Myocyte (in vitro differentiated cells): ENCODE measurements around the gene PIEZO2. TPM values are rescaled to one million over a fixed set of nuclear protein-coding genes. Genes with fewer than 3 reads are reported as not detected.
"Not testable (repeated sequence)": the region's sequence is repeated elsewhere in the genome, so short reads cannot be mapped to it uniquely, and the experiment has no call there.

ENCODE experiments used
- DNase-seq: peaks from one replicate; pipeline ENCODE4 v3.0.0-alpha.2; 2012; ENCODE audit warnings: low read depth
- total RNA-seq: library from RNA; depleted of rRNA; stranded (reverse); fragments of >200 nt; gene quantifications from 2 replicates; pipeline ENCODE4 v1.2.3, GENCODE V29; 2014

Gene PIEZO2
- total RNA-seq, 1 donor from 2014 or later, result 7.5 TPM

DNA sequence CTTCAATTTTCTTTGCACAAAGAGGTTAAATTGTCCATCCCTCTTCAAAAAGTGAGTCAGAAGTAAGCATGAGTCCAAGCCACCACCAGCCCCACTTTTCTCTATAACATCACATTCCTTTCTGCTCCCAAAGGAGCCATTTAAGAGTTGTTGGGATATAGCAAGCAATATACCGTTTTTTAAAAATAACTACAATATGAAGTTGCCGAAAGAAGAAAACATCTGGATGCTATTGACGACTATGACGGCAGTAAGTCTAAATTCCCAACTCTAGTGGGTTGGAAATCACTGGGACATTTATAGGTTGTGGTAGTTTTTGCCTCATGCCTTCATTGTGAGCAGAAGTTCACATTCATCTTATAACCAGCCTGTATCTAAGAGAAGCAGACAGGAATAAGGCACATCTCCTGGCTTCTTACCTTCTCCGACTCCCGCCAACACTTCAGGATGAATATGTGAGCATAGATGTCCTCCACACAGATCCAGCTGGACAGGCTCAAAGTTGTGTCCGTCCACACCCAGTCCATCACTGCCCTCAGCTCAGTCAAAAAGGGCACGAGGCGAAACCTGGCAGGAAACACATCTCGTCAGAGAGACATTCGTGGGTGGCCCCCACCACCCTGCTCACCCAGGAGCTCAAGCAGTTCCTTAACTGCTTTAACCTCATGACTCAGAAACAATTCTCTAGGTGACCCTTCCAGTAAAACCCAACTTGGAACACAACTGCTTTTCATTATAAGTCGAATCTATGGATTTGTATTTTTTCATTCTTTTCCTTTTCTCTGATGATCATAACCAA is 459.9 kb downstream of the PIEZO2 start:
- DNase-seq, result no peak

DNA sequence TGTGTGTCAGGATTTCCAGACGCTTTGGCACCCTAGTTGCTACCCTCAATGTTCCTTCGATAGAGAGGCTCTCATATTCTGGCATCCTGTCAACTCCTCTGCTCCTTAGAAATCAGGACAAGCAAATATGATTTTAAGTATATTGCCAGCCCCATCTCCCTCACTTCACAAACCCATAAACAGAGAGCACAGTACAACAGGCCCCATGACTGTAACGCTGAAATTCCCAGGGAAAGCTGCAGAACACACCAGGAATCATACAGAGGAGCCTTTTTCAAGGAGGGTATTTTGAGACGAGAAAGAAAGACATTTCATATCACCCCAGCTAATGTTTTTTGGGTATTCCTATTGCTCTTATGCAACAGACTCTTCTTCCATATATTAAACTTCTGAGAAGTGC is 460.6 kb downstream of the PIEZO2 start:
- no peak for DNase-seq

DNA sequence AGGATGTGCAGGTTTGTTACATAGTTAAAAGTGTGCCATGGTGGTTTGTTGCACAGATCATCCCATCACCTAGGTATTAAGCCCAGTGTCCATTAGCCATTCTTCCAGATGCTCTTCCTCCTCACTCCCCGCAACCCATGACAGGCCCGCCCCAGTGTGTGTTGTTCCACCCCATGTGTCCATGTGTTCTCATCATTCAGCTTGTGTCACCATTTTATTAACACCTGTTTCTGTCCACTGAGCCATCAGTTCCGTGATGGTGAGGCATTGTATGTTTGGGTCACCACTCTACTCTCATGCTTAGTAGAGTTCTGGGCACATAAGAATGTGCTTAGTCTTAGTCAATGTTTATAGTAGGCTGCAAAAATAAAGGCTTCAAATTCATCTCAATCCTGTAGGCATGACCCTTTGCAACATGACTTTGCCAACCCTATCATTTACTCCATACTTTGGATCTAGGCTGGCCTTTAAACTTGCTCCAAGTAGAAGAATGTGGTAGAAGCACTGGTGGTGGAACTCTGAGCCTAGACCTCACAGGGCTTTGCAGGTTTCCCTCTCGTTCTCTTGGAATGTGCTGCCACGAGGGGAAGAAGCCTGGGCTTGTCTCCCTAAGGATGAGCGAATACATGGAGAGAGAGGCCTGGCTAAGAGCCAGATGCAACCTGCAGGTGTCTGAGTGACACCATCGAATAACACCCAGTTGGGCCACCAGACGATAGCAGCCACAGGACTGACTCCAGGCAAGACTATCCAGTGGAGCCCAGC is 462.0 kb downstream of the PIEZO2 start:
- peak; percentile 56 for DNase-seq

DNA sequence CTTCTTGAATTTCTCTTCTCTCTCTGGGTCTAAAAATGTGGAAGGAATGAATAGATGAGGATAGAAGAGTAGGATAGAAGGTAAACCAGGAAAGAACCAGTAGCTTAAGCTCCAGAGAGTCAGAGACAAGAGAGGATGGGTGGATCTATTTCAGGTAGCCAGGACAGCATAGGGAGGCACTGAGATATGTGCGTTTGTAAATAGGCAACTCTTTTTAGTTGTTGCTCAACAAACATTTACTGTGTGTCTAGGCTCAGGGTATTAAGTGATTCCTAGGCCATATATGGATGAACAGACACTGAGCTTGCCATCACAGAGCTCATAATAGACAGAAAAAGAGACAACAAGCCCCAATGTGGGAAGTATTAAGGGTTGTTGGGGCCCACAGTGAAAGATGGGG is 463.1 kb downstream of the PIEZO2 start:
- no peak for DNase-seq

DNA sequence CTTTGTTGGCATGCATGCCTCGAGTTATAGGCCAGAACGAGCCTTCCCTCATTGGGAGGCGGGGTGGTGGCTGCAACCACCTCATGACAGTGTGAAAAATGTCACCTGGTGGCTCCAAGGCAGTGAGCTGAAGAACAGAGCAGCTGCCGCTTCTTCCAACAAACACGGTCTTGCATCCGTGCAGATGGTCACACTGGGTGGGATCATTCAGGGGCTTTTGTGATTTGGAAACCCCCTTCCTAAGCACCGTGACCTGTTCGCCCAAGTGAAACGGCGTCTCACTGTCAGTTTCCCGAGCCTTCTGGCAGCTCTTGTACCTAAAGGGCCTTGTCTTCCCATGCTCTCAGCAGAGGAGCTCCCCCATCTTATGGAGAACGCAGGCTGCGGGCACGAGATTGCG is 463.9 kb downstream of the PIEZO2 start:
- no peak for DNase-seq

DNA sequence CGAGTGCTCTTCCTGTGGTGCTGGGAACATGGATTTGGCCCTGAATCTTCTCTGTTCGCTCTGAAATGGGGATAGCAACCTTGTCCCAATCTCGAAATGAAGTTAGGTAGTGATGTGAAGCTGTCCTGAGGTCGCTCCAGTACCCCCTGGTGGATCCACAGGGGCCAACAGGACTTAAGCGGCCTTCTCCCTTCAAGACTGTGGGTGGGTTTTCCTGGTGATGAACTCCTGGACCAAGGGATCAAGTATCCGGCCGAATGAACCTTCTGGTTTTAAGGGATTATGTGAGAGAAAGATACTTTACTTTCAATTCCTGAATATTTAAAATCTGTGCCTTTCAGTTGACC is 467.0 kb downstream of the PIEZO2 start:
- DNase-seq, result no peak

DNA sequence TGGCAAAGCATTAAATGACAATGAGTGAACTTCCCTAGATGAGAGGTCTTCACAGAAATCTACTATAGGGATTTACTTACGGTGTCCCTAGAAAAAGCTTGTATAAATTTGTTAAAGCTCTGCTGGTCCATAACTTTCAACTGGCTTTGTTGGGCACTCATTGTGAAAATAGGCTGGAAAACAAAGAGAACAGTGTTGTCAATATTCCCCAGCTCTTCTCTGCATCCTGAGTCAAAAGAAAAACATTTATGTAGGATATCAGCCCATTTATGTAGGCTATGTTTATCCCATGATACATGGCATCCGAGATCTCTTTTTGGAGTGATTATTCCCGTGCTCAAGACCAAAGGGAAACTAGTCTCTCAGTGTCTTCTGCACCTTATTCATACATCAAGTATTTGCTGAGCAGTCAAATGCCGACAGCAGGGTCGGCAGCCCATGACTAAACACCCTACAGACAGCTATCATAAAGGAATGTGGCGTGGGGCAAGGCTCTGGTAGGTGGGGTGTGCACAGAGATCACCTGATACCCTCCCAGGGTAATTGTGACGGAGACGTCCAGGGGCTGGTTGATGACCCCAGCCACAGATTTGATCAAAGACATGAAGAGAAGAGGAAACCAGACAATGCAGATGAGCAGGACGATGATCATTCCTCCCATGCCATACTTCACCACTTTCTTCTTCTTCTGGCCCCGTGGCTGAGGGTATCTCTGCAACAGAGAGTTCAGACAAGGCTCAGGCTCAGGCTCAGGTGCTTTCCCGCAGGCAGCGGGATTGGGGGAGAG is 467.6 kb downstream of the PIEZO2 start:
- DNase-seq, result no peak

DNA sequence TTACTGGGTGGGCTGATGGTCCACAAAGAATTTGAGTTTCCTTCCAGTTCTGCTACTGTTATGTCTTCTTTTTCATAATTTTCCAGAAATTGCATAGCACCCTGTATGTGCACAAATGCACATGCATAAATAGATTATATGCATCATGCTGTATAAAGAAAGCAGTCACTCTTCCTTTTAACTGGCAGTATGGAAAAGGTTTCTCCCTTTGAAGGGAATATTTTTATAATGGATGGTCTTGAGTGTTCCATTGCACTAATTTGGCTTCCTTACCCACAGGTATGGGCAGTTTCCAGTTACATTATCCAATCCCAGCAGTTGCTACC is 469.1 kb downstream of the PIEZO2 start:
- no peak for DNase-seq

DNA sequence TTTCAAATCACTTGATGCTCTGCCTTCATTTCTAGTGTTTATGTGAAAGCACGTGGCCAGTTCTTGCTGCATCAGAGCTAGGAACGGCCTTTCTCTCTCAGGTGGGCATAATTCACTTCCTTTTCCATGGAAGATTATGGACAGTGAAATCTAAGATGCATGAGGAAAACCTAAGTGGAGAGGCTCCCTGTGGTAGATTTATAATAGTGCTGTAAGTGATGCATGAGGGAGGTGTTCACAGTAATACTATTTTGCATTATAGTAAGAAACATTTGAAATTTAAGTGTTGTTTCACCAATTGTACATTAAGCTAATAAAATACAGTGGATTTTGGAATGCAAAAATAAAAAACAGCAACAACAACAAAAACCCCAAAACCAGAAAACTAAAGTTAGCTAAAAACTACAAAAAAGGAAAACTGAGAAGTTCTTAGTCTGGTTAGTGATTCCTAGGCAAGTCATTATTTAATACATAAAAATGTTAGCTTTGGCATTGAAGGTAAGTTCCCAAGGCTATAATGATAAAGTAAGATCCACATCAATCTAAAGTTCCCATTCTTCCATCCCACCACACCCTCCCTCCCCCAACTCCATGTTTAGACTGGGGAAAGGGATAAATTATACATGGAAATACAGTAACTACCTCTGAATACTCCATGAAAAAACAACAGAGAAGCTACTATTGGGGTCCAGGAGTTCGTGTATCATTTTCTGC is 469.7 kb downstream of the PIEZO2 start:
- DNase-seq, result no peak

DNA sequence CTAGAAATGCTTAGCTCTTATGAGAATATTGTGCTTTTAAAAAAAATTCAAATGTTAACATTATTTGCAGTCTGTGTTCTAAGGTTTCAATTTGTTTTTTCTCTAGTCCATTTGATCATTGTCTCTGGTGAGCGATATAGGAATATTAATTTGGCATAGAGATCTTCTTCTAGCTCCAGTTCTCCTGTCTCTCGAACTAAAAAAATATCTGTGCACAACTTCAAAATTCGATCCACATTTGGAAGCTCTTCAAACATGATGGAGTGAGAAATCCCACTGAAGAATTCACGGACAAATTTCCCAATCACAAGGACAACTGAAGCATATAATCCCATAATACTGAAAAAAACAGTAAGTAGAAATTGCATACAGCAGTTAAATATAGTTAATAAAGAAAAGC is 477.9 kb downstream of the PIEZO2 start:
- no peak for DNase-seq

DNA sequence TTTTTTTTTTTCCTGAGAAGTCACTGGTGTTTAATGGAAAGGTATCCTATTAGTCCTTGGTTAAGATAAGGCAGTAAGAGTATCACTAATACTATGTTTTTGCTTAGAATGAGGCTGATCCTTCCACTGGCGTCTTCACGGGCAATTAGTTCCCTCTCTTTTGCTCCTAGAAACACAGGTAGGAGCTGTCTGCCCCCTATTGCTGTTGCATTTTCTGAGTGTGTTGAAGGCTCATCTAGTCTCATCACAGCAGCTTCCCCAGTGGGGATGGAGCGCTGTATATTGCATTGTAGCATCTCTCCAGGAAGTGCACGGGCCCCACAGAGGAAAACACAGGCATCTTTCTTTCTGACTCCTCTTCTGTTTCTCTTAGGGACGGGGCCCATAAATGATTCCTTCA is 478.5 kb downstream of the PIEZO2 start:
- DNase-seq, result no peak

DNA sequence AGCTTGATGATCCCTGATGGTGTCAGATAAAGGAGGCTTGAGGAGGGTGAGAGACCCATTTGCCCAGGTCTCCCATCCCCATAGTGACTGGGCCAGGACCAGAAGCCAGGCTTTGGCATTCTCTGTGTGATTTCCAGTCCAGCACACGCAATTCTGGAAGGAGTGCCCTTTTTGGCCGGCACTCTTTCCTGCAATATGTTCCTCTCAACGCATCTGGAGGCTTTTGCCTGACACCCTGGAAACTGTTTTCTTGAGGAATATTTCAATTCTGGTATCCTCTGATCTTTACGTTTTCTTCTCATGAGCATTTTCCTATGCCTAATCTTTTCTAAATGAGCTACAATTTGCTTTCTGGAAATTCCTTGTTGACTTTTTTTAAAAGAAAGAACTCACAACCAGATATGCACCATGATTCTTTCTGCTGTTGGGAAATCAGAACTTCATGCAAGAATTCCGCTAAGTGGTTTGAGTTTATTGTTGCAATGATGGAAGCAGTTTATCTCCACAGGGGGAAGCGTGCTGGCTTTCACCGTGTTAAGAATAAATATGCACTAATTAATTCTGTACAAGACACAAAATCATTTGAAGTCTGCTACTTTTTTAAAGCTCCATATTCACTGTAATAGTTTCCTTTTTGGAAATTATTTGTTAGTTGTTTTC is 479.8 kb downstream of the PIEZO2 start:
- DNase-seq, result no peak

DNA sequence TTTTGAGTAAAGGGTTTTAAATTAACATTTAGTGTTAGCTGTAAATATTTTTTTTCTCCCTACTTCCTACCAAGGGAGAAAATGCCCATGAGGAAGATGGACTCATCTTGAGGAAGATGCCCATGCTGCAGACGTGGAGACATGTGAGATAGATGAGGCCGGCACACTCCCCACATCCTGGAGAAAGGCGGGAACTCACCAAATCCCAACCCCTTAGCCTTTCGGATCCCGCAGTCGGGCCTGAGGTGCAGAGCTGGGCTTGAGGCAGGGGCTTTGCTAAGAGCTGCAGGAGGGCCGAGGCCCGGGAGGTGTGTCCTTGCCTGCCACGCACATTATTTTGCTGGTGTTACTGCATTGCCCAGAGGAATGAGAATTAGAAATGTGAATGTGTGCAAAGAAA is 485.6 kb downstream of the PIEZO2 start:
- DNase-seq, result no peak

DNA sequence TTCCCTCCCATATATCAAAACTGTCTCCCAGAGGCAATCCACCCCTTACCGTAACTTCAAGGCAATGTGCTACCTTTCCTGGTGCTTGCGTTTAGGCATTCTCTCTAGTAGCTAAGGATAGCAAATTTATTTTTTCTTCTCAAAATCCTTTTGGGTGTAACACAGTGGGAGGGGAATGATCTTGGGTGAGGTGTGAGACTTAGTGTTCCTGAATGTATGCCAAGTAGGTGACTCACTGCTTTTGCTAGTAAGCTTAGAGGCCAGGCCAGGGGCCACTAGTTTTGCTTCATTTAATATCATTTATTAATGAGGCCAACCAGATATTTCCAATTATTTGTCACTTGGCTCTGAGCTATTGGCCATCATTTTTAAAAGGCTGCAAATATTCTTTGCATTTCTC is 488.1 kb downstream of the PIEZO2 start:
- DNase-seq, result peak; percentile 8

DNA sequence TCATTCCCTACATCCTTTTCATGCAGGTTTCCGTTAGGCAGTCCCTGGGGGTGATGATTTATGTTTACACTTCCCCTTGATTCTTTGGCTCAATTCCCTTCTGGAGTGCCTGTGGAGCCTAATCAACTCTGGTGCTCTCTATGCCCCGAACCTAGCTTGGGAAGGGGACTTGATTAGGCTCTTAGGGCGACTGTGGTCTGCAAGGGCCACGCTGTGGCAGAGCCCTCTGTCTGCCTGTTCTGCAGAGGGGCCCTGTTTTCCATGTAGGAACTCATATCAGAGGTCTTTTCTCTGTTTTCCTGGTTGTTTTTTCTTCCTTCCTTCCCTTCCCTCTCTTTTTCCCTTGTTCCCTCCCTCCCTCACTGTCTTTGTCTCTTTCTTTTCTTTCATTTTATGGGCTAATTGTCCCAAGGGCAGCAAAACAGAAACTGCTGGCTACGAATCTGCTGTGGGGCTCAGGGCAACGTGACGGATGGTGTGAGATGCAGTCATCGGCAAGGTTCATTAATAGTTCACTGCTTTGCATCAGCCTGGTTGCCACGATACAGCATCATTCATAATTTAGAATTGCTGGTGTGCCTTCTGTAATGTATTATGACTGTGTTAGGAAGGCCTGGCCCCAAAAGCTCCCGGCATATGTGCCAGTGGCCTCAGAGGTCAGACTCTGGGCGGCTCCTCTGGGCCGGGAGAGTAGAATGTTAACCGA is 489.0 kb downstream of the PIEZO2 start:
- peak; percentile 40 for DNase-seq

DNA sequence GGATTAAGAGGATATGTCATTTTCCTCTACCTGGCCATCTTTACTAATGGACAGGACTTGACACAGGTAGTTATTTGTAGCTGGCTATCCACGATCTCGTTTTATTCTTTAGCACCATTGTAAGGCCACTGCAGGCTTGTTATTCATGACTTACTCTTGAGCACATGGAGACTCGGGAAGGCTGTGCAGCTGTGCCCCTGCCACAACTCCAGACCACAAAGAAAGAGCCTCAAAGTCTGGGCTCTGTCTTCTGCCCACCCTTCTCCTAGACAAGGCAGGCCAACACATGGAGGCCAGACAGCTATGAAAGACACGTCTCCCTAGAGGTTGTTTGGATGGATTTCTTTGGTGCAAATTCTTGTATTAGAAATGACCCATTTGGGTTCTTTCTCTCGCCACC is 489.8 kb downstream of the PIEZO2 start:
- DNase-seq, result peak; percentile 76

DNA sequence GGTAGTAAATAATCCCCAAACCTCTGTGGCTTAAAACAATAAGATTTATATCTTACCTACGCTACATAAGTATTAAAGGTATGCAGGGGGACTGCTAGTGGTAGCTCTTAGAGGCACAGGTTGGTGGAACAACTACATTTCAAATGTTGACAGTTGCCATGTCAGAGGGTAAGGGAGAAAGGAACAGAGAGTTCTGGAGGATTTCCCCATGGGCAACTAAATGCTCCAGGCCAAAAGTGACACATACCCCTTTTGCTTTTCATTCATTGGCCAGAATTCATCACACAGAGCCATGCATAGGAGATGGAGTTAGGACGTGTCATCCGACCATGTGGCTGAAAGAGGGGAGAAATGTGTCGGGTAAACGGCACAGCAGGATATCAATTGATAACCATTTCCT is 490.4 kb downstream of the PIEZO2 start:
- no peak for DNase-seq

DNA sequence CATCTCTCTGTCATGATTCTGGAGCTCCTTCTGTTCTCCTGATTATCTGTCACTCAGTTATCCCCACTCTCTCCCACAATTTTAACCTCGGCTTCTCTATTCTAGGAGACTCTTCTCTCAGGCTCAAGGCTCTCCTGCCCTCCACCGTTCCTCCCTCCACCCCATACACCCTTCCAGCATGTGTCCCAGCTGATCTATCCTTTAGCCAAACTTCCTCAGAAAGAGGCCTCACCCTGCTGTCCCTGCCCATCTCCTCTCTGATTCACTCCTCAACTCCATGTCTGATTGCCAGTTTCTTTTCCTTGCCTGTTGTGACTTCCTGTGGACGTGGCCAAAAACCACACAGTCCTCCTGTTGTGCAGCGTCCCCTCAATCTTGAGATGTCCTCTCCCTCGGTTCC is 505.4 kb downstream of the PIEZO2 start:
- not testable (repeated sequence) for DNase-seq

DNA sequence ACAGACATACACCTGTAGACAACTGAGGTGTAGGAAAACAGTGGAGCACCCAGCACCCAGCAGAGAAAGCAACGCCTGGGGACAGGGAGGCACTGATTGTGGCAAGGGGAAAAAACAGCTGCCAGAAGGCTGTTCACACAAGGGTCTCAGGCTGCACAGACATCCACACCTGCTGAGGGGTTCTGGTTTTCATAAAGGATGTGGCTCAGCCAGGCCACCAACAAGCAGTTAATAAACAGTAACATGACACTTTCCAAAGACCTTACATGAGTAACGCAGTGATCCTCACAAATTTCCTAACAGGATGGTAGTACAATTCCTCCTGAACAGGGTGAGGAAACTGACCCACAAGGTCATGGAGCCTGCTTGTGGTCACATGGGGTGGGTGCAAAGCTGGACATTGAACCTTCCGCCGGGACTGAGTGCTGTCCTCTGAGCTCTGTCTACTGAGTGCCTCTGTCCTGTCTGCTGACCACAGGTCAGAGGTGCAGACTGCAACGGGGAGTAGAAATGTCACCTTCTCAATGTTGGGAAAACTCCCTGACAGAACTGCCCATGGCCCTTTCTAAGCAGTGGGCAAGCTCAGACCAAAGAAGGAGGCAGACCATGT is 506.3 kb downstream of the PIEZO2 start:
- DNase-seq, result not testable (repeated sequence)

DNA sequence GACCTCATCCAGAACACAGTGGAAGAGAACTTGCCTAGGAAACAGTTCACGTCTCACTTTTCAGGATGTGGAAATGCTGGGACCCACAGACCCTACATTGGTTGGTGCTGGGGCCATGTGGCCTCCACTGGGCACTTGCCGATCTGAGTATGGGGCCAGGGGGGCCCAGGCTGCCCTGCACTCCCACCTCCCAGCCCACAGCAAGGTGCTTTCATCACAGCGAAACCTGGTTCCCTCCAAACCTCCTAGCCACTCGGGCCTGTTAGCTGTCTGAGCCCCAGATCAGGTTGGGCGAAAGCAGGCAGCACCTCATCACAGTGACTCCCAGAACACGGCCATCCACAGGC is 510.9 kb downstream of the PIEZO2 start:
- not testable (repeated sequence) for DNase-seq
